SK-N-MC (cell line): Measurements from ENCODE around the gene BTNL8.

Source experiments
- EZH2 ChIP-seq: fragments of 200-600 bp; sonication (generic); IDR thresholded peaks from one replicate; pipeline ENCODE4 v1.6.1; 2017; ENCODE audit warnings: antibody characterized with exemption
- POLR2AphosphoS5 ChIP-seq: IDR thresholded peaks from 2 replicates; pipeline ENCODE4 v1.6.1; 2012; ENCODE audit warnings: mild to moderate bottlenecking, low read depth, low read length, borderline replicate concordance

GRCh38 chr5:180970336-180970735, 71.4 kb downstream of the BTNL8 start:
- no peak for TF ChIP-seq EZH2
- no peak for TF ChIP-seq POLR2AphosphoS5
